Caco-2 (cell line): ENCODE results near the gene ZNF383. TPM values are rescaled to one million over a fixed set of nuclear protein-coding genes. Genes with fewer than 3 reads are reported as not detected.

Experiments used
- BruUV-seq: library from RNA; stranded (reverse); fragments of 400-500 nt; replicated peaks from 2 replicates; lab custom pipeline; 2021; lab: Mats Ljungman, UMichigan
- CTCF ChIA-PET: fragments of 300-600 bp; sonication (Branson Sonifier 250); formaldehyde crosslinking; loops from one replicate; lab custom pipeline; 2022; ENCODE audit warnings: antibody characterized with exemption; lab: Charles Lee
- POLR2A ChIA-PET: fragments of 300-600 bp; sonication (Branson Sonifier 250); formaldehyde crosslinking; loops from one replicate; lab custom pipeline; 2022; ENCODE audit warnings: antibody characterized with exemption; lab: Charles Lee
- DNase-seq, 2 experiments: peaks; one replicate each; pipeline versions ENCODE4 v3.0.0 to v3.0.0-alpha.2; 2020 to 2022
- H3K27me3 ChIP-seq: replicated peaks from 2 replicates; pipeline ENCODE4 v1.6.0; 2011; ENCODE audit warnings: low read length; ENCODE audit not compliant: control insufficient read depth, insufficient read depth
- H3K36me3 ChIP-seq: 2 replicates; pipeline ENCODE4 v1.5.1; 2011; ENCODE audit warnings: low read length; ENCODE audit not compliant: control insufficient read depth, insufficient read depth
- H3K4me1 ChIP-seq: fragments of 250-450 bp; sonication (Bioruptor Pico); 2 replicates; pipeline ENCODE4 v1.5.1; 2020; ENCODE audit warnings: mild to moderate bottlenecking
- H3K4me3 ChIP-seq: 2 replicates; pipeline ENCODE4 v1.5.1; 2011; ENCODE audit warnings: low read depth, mild to moderate bottlenecking, control low read depth, low read length
- H3K9me3 ChIP-seq: fragments of 250-450 bp; sonication (Bioruptor Pico); 2 replicates; pipeline ENCODE4 v1.5.1; 2020; ENCODE audit warnings: mild to moderate bottlenecking, moderate library complexity
- H3K27ac Mint-ChIP-seq: one replicate; pipeline ENCODE4 v1.8.0; 2022; ENCODE audit warnings: mixed read lengths; ENCODE audit not compliant: unreplicated experiment
- H3K27me3 Mint-ChIP-seq: one replicate; pipeline ENCODE4 v1.8.0; 2022; ENCODE audit warnings: mixed read lengths; ENCODE audit not compliant: insufficient read depth, unreplicated experiment
- H3K36me3 Mint-ChIP-seq: one replicate; pipeline ENCODE4 v1.8.0; 2022; ENCODE audit warnings: mild to moderate bottlenecking, mixed read lengths; ENCODE audit not compliant: insufficient read depth, unreplicated experiment
- H3K4me1 Mint-ChIP-seq: one replicate; pipeline ENCODE4 v1.8.0; 2022; ENCODE audit warnings: low read depth, mixed read lengths; ENCODE audit not compliant: unreplicated experiment
- H3K4me3 Mint-ChIP-seq: one replicate; pipeline ENCODE4 v1.8.0; 2022; ENCODE audit warnings: mild to moderate bottlenecking, moderate library complexity, mixed read lengths; ENCODE audit not compliant: unreplicated experiment
- H3K9me3 Mint-ChIP-seq: one replicate; pipeline ENCODE4 v1.8.0; 2022; ENCODE audit warnings: mixed read lengths; ENCODE audit not compliant: unreplicated experiment
- CTCF ChIP-seq, 2 experiments: fragments of 200-600 bp in 1 of 2; IDR thresholded peaks; 1 replicate in 1 of 2; 2 replicates in 1 of 2; pipeline versions ENCODE4 v1.5.1 to v1.8.0; 2011 to 2022; ENCODE audit warnings: antibody characterized with exemption in 1 of 2, control low read depth in 1 of 2, inconsistent platforms in 1 of 2, low read depth in 1 of 2, low read length in 1 of 2, mild to moderate bottlenecking in 1 of 2, moderate library complexity in 1 of 2; ENCODE audit not compliant: insufficient read depth in 1 of 2, severe bottlenecking in 1 of 2, unreplicated experiment in 1 of 2
- intact Hi-C: fragments of 100-400 bp; cut with micrococcal nuclease; formaldehyde crosslinking; loops from one replicate; pipeline ENCODE4 v1.10.0; 2022; ENCODE audit not compliant: unreplicated experiment
- total RNA-seq: library from RNA; stranded (reverse); gene quantifications from 2 replicates; pipeline ENCODE4 v1.2.3, GENCODE V29; 2022

The ZNF383 gene
- total RNA-seq, 1 experiment from 2014 or later = 4.4 TPM

GRCh38 chr19:37226248-37226647, 8.2 kb downstream of the ZNF383 start:
- no peak for DNase-seq
- Histone ChIP-seq H3K27me3 (no peaks in the 10 kb centered on the region), H3K9me3 (peaks cover 17% of the 10 kb centered on the region), H3K4me3 (no peak overlapping the region), H3K4me1 (no peaks in the 10 kb centered on the region), H3K36me3 (no peaks in the 10 kb centered on the region)
- POLR2A ChIA-PET = no interaction called here
- H3K27me3 Mint-ChIP-seq = no peaks in the 10 kb centered on the region
- H3K36me3 Mint-ChIP-seq = peaks cover 50% of the 10 kb centered on the region
- CTCF ChIA-PET = no interaction called here
- no peaks in the 10 kb centered on the region for H3K4me1 Mint-ChIP-seq
- no peak overlapping the region for H3K27ac Mint-ChIP-seq
- intact Hi-C loops = no loop called here
- BruUV-seq = no TSS peak
- peaks cover 35% of the 10 kb centered on the region for H3K9me3 Mint-ChIP-seq
- TF ChIP-seq CTCF (IDR thresholded peaks at IDR 0.05; ENCODE audit: insufficient read depth in 1 of 2, low read depth in 1 of 2, low read length in 1 of 2, severe bottlenecking in 1 of 2, unreplicated experiment in 1 of 2) = no peak
- H3K4me3 Mint-ChIP-seq = no peak overlapping the region

GRCh38 chr19:37227996-37228395, 10.0 kb downstream of the ZNF383 start:
- peaks cover 21% of the 10 kb centered on the region for H3K9me3 ChIP-seq
- Mint-ChIP-seq H3K36me3 (peaks cover 50% of the 10 kb centered on the region), H3K4me3 (no peak overlapping the region), H3K4me1 (no peaks in the 10 kb centered on the region), H3K27ac (no peak overlapping the region), H3K27me3 (no peaks in the 10 kb centered on the region), H3K9me3 (peaks cover 35% of the 10 kb centered on the region)
- peak; percentile 52 to 72 for TF ChIP-seq CTCF (IDR thresholded peaks at IDR 0.05; ENCODE audit: insufficient read depth in 1 of 2, low read depth in 1 of 2, low read length in 1 of 2, severe bottlenecking in 1 of 2, unreplicated experiment in 1 of 2)
- H3K4me3 ChIP-seq = no peak overlapping the region
- H3K27me3 ChIP-seq = no peaks in the 10 kb centered on the region
- intact Hi-C loops = no loop called here
- H3K4me1 ChIP-seq = no peaks in the 10 kb centered on the region
- no TSS peak for BruUV-seq
- ChIA-PET POLR2A (no interaction called here), CTCF (no interaction called here)
- peak in 1 of 2 experiments; percentile 59 for DNase-seq
- no peaks in the 10 kb centered on the region for H3K36me3 ChIP-seq

- no peaks in the 10 kb centered on the region for H3K27me3 ChIP-seq
- ChIA-PET POLR2A (no interaction called here), CTCF (no interaction called here)
- TF ChIP-seq CTCF (IDR thresholded peaks at IDR 0.05; ENCODE audit: insufficient read depth in 1 of 2, low read depth in 1 of 2, low read length in 1 of 2, severe bottlenecking in 1 of 2, unreplicated experiment in 1 of 2) = no peak
- no TSS peak for BruUV-seq
- DNase-seq = no peak
- peaks cover 25% of the 10 kb centered on the region for H3K36me3 Mint-ChIP-seq
- no peaks in the 10 kb centered on the region for H3K27me3 Mint-ChIP-seq
- peaks cover 49% of the 10 kb centered on the region for H3K9me3 ChIP-seq
- H3K36me3 ChIP-seq = peaks cover 2% of the 10 kb centered on the region; the same call in 1 of the 2 replicates
- H3K4me3 Mint-ChIP-seq = no peak overlapping the region
- H3K4me3 ChIP-seq = no peak overlapping the region
- no peak overlapping the region for H3K27ac Mint-ChIP-seq
- H3K9me3 Mint-ChIP-seq = peaks cover 54% of the 10 kb centered on the region
- no peaks in the 10 kb centered on the region for H3K4me1 ChIP-seq
- intact Hi-C loops = no loop called here
- H3K4me1 Mint-ChIP-seq = no peaks in the 10 kb centered on the region
Observed at GRCh38 chr19:37243206-37243632, 25.2 kb downstream of the ZNF383 start.
